Activated T-cell treated with anti-CD3 and anti-CD28 coated beads, Interleukin-2, amount 50 U/mL, for 72 hours (primary cell): Measurements from ENCODE around the gene MTA2. TPM values are rescaled to one million over a fixed set of nuclear protein-coding genes. Genes with fewer than 3 reads are reported as not detected.
"Not testable (repeated sequence)": the region's sequence is repeated elsewhere in the genome, so short reads cannot be mapped to it uniquely, and the experiment has no call there.

Experiments
- ATAC-seq, 2 donors: fragments of 150-1000 bp; cut with Tn5 transposase; replicated peaks in 1 of 2; 2 replicates each; pipeline ENCODE4 v1.10.0; 2021; ENCODE audit warnings: moderate library complexity in 2 of 2, mild to moderate bottlenecking in 1 of 2
- DNase-seq, 2 donors: peaks; one replicate each; pipeline ENCODE4 v3.0.0; 2021 to 2022; ENCODE audit warnings: mixed read lengths in 1 of 2
- H3K27ac Mint-ChIP-seq: one replicate; pipeline ENCODE4 v1.8.0; 2022; ENCODE audit warnings: mild to moderate bottlenecking, moderate library complexity, mixed read lengths
- H3K27me3 Mint-ChIP-seq: one replicate; pipeline ENCODE4 v1.8.0; 2022; ENCODE audit warnings: low read depth, mixed read lengths
- H3K36me3 Mint-ChIP-seq, 2 donors: one replicate each; pipeline ENCODE4 v1.8.0; 2022; ENCODE audit warnings: mixed read lengths in 2 of 2, mild to moderate bottlenecking in 1 of 2; ENCODE audit not compliant: insufficient read depth in 2 of 2
- H3K4me1 Mint-ChIP-seq: one replicate; pipeline ENCODE4 v1.8.0; 2022; ENCODE audit warnings: low read depth, mixed read lengths
- H3K4me3 Mint-ChIP-seq, 2 donors: one replicate each; pipeline ENCODE4 v1.8.0; 2022; ENCODE audit warnings: mild to moderate bottlenecking in 2 of 2, mixed read lengths in 2 of 2, moderate library complexity in 2 of 2
- H3K9me3 Mint-ChIP-seq, 2 donors: one replicate each; pipeline ENCODE4 v1.8.0; 2022; ENCODE audit warnings: mixed read lengths in 2 of 2
- total RNA-seq, 2 donors: library from RNA; stranded (reverse); gene quantifications; one replicate each; pipeline ENCODE4 v1.2.3, GENCODE V29; 2022

Gene MTA2
- total RNA-seq, 2 donors from 2014 or later, result 173 to 241 TPM

DNA sequence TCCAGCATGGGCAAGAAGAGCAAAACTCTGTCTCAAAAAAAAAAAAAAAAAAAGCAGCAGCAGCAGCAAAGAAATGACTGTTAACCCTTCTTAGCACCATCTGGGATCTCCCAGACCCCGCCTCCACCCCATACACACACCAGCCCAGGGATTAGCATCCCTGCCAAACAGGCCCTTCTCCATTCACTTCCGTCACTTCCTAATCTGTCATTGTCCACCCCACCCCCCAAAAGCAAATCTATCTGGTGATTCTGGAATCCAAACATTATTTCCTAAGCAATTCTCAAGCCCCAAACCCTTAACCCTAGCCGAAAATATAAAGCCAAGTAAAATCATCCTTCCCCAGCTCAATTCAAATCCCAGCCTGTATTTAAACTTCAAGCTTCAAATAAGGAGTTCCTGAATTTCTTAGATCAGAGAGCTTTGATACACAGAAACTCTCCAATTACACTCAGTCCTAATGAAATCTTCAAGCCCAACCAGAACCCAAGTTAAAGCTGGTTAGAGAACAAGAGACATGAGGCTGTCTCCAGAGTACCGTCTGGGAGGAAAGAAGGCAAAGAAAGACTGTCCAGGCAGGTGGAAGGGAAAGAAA lies 49.1 kb downstream of the MTA2 start:
- ATAC-seq (no peak), DNase-seq (peak in 1 of 2 donors; percentile 25)
- peak overlapping the region; percentile 86 for H3K27ac Mint-ChIP-seq
- H3K4me3 Mint-ChIP-seq, result peak overlapping the region; percentile 75 to 77
- peaks cover 92% of the 10 kb centered on the region for H3K4me1 Mint-ChIP-seq
- no peaks in the 10 kb centered on the region for H3K9me3 Mint-ChIP-seq
- peaks cover 3% of the 10 kb centered on the region for H3K27me3 Mint-ChIP-seq
- H3K36me3 Mint-ChIP-seq, result no peaks in the 10 kb centered on the region

DNA sequence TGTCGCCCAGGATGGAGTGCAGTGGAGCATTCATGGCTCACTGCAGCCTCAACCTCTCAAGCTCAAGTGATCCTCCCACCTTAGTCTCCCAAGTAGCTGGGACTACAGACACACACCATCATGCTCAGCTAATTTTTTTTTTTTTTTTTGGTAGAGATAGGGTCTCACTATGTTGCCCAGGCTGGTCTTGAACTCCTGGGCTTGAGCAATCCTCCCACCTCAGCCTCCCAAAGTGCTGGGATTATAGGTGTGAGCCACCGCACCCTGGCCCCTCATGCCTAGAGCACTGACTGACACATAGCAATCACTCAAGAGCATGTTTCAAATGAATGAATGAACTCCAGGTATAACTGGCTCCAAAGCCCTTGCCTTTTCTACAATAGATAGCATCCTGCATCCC lies 51.2 kb downstream of the MTA2 start:
- not testable (repeated sequence) for H3K27ac Mint-ChIP-seq, H3K4me3 Mint-ChIP-seq

DNA sequence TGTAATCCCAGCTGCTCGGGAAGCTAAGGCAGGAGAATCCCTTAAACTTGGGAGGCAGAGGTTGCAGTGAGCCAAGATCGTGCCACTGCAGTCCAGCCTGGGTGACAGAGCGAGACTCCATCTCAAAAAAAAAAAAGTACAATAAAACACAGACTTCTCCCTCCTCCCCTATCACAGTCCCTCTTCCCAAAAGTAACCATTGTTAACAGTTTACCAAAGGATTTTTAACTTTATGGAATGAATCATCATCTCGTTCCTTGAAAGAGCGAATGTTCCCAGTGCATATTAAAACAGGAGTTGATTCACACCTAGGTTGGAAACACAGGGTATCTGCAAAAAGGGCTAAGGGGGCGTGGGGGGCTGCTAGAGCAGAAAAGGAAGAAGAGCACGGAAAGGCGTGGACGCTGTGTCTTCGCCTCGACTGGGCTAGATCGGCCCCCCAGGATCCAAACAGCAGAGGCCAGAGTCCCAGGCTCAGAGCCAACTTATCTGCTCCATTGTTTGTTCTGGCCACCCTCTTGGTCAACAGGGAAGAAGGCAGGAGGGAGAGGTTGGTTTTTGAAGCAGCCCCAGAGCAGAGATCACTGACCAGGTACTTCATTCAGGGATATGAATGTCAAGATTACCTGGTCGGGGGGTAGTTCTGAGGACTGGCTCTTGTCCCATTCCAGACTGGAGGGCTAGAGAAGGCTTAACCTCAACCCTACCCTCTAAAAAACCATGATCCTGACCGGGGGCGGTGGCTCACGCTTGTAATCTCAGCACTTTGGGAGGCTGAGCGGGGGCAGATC lies 52.9 kb downstream of the MTA2 start:
- no peak for DNase-seq
- no peak for ATAC-seq
- H3K9me3 Mint-ChIP-seq, result no peaks in the 10 kb centered on the region
- peaks cover 9% of the 10 kb centered on the region for H3K27me3 Mint-ChIP-seq
- peaks cover 80% of the 10 kb centered on the region for H3K4me1 Mint-ChIP-seq
- no peak overlapping the region for H3K27ac Mint-ChIP-seq
- no peak overlapping the region for H3K4me3 Mint-ChIP-seq
- peaks cover 1 to 3% of the 10 kb centered on the region in 2 donors for H3K36me3 Mint-ChIP-seq

More for the DNA sequence above, 51.2 kb downstream of the MTA2 start:
- not testable (repeated sequence) for DNase-seq, H3K36me3 Mint-ChIP-seq, H3K27me3 Mint-ChIP-seq, ATAC-seq, H3K9me3 Mint-ChIP-seq
- peaks cover 80% of the 10 kb centered on the region for H3K4me1 Mint-ChIP-seq

DNA sequence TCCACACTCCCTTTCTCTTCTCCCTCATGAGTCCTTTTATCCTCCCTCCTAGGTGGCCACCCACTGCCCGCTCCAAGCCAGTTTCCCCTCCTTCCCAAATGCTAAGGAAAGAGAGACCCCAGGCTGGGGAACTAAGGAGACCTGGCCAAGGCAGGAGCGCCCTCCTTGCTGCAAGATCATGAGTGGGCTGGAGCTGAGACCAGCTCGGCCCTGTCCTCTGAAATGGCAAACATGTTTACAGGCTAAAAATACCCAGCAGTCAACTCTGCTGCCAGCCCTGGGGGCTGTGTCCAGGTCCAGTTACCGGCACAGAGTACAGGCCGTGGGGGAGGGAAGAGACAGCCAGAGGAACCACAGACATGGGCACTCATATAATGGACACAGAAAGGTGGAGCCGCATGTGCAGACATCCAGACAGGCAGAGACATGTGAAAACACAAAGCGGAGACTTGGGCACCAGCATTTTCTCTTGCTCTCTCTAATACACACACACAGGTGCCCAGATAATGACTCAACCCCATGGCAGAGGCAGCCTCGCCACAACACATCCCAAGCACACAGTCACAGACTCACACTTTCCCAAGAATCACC lies 53.9 kb downstream of the MTA2 start:
- peaks cover 9% of the 10 kb centered on the region for H3K27me3 Mint-ChIP-seq
- peak overlapping the region; percentile 25 to 51 for H3K4me3 Mint-ChIP-seq
- no peaks in the 10 kb centered on the region for H3K9me3 Mint-ChIP-seq
- H3K27ac Mint-ChIP-seq, result no peak overlapping the region
- DNase-seq (peak in 1 of 2 donors; percentile 10), ATAC-seq (no peak)
- peaks cover 80% of the 10 kb centered on the region for H3K4me1 Mint-ChIP-seq
- H3K36me3 Mint-ChIP-seq, result peaks cover 1 to 3% of the 10 kb centered on the region in 2 donors

DNA sequence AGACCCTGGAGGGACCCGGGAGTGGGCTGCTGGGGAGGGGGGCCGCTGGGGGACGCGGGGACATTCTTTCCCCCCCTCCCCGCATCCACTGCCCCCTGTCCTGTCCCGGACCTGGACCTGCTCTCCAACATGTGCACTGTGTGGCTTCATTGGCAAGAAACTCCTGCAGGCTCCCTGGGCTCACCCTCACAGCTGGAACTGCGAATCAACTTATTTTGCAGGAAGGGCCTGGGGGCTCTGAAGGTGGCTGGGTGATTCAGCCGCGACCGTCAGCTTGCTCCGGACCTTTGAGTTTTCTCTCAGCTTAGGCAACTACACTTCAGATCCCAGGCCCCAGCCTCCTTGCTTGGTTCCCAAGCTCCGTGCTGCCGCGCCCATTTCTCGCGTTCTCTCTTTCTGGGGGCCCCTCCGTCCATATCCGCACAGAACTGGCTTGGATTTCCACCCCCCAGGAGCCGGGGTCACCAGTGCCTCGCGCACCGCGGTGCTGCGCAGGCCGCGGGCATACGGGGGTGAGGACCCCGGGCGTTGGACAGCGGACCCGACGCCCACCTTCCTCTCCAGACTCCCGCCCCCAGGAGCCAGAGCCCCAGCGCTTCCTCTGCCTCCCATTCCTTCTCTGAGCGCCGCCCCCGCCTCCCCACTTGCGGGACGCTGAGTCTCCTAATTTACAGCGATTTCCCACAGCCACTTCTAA lies 54.6 kb downstream of the MTA2 start:
- H3K9me3 Mint-ChIP-seq, result no peaks in the 10 kb centered on the region
- H3K4me1 Mint-ChIP-seq, result peaks cover 80% of the 10 kb centered on the region
- peak overlapping the region; percentile 25 to 51 for H3K4me3 Mint-ChIP-seq
- peaks cover 1 to 3% of the 10 kb centered on the region in 2 donors for H3K36me3 Mint-ChIP-seq
- DNase-seq (peak in 1 of 2 donors; percentile 8), ATAC-seq (peak in 1 of 2 donors; percentile 0)
- H3K27ac Mint-ChIP-seq, result no peak overlapping the region
- peaks cover 9% of the 10 kb centered on the region for H3K27me3 Mint-ChIP-seq

DNA sequence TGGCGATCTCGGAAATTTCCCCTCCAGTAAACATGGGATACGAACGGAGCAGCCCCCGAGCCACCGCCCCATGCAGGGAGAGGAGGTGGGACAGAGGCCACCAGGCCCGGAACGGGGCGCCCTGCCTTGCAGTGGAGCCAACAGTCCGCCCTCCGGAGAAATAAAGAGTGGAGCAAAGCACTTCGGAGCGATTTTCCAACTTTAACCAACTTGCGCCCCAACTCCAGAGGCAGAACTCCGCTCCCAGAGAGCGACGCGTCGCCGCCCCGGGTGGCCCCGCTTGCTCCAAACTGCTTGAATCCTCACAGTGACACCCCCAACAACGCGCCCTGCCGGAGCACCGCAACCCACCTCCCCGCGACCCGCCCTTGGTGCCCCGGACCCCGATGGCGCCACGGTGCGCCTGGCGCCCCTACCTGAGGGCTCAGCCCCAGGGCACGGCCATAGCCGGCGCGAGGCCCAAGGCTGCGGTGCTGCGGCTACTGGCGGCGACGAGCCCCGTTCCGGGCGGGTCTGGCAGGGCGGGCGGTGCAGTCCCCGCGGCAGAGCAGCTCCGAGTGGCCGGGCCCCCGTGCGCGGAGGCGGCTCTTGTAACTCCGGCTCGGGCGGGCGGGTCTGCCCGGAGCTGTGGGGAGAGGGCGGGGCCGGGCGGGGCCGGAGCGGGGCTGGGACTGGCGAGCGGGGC lies 55.3 kb downstream of the MTA2 start, which contains the start of gene AHNAK:
Gene AHNAK, minus strand, starts transcription at position 563 of the 685 bp plus-strand sequence. CDS start 10,708 bp downstream, outside the sequence.
- peak; percentile 60 to 62 for ATAC-seq
- Mint-ChIP-seq H3K27me3 (peaks cover 9% of the 10 kb centered on the region), H3K9me3 (no peaks in the 10 kb centered on the region), H3K27ac (no peak within 1 kb of the TSS), H3K4me3 (peak within 1 kb of the TSS; percentile 81 to 96), H3K4me1 (peaks cover 80% of the 10 kb centered on the region), H3K36me3 (peaks cover 1 to 3% of the 10 kb centered on the region in 2 donors)
- DNase-seq, result peak; percentile 81 to 83

DNA sequence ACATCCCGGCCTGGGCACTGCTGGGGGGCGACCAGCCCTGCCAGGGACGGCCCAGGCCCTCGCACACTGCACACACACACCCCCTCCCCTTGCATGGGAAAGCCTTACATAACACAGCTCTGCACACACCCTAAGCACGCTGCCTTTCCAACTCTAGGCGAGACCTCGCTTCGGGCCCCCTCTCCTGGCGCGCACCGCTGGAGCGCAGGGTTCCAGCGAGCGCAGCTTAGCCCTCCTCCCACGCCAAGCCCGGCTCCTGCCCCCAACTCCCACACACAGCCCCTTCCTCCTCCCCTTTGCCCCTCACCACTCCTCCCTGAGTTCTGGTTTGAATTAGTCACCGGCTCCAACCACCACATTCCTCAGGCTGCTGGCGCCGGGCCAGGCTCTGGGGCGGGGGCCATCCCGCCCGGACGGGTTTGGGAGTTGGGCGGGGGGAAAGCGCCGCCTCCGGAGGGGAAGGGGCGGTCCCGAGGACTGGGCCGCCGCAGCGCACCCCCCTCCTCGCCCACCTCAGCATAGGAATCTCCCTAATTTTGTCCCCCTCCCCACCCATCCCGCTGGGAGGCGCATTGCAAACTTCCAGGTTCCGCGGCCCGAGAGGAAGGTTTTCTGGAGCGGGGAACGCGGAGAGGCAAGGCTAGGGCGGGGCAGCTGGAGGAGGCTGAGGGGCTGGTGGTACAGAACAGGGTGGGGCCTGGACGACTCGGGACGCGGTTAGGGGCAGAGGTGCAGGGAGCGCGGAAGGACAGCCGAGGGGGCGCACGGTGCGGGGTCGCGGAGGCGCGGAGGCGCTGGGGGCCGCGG lies 56.0 kb downstream of the MTA2 start:
- peak; percentile 57 to 67 for DNase-seq
- peak overlapping the region; percentile 45 for H3K27ac Mint-ChIP-seq
- H3K9me3 Mint-ChIP-seq, result no peaks in the 10 kb centered on the region
- H3K36me3 Mint-ChIP-seq, result peaks cover 1 to 3% of the 10 kb centered on the region in 2 donors
- H3K4me1 Mint-ChIP-seq, result peaks cover 80% of the 10 kb centered on the region
- peak overlapping the region; percentile 81 to 96 for H3K4me3 Mint-ChIP-seq
- peaks cover 9% of the 10 kb centered on the region for H3K27me3 Mint-ChIP-seq
- peak; percentile 31 to 32 for ATAC-seq

DNA sequence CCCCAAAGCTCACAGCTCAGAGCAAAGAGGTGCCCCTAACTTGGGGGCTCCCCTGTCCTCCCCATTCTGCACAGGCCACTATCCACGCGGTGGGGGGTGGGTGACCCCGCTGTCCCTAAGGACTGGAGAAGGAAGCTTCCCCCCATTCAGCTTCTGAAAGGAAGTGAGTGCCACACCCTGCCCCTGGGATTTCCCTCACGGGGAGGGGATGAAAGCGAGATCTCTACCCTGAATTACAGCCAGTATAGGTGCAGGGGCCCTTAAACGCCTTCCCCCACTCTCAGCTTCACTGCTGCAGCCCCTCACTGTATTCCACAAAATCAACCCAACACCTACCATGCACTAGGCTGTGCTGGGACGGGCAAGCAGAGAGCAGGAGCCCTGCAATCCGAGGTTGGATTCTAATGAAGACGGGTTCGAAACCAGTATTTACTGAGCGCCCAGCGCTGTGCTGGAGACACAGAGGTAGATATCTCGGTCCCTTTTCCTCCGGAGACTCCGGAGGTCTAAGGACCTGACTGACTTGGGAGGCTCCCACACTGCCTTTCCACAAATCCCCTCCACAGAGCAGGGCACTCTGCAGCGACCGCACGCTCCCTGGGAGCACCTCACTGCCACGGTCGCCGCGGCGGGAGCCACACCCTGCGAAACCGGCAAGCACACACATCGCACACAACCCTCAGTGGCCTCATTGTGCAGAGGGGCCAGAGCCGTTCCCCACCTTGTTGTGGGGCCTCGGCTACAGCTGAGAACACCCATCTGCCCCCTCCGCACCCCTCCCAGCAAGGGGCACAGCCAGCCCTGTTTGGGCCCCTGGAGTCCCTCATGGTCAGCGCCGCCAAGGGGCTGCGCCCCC lies 56.9 kb downstream of the MTA2 start:
- H3K36me3 Mint-ChIP-seq, result peaks cover 1 to 3% of the 10 kb centered on the region in 2 donors
- DNase-seq (peak in 1 of 2 donors; percentile 32), ATAC-seq (peak in 1 of 2 donors; percentile 4)
- H3K4me1 Mint-ChIP-seq, result peaks cover 79% of the 10 kb centered on the region
- H3K4me3 Mint-ChIP-seq, result peak overlapping the region; percentile 81 to 96
- peaks cover 9% of the 10 kb centered on the region for H3K27me3 Mint-ChIP-seq
- H3K9me3 Mint-ChIP-seq, result no peaks in the 10 kb centered on the region
- H3K27ac Mint-ChIP-seq, result peak overlapping the region; percentile 51

DNA sequence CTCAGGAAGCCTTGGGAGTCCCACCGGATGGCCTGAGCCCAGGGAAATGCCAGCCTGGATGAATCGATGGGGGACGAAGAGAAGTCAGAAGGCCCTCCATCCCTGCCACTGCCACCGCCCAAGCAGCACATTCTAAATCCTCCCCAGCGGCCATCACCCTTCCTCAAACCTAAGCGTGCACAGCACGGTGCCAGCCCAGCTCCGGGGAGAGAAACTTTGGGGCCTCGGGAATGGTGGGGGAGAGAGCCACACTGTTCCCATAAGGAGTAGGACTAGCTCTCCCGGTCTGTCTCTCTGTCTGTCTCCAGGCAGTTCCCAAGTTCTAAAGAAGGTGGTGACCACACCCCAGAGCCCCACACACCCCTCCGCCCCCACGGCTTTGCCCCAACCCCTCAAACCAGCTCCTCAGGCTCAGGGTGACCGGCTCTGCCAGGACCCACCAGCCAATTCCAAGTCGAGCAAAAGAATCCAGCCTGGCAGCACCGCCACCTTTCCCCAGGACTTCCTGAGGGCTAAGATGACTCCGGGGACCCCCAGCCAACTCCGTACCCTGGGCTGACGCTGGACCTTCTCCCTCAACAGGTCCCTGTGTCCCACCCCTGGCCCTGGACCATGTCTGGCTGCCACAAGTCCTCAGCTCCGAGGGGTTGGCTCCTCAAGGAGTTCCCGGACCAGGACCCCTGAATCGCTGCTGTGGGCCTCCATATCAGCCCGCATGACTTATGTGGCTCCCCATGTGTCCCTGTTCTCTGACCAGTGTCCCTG lies 57.8 kb downstream of the MTA2 start:
- no peaks in the 10 kb centered on the region for H3K9me3 Mint-ChIP-seq
- H3K36me3 Mint-ChIP-seq, result peaks cover 1 to 3% of the 10 kb centered on the region in 2 donors
- H3K27me3 Mint-ChIP-seq, result peaks cover 9% of the 10 kb centered on the region
- H3K27ac Mint-ChIP-seq, result peak overlapping the region; percentile 51
- DNase-seq (no peak), ATAC-seq (no peak)
- peak overlapping the region; percentile 81 to 96 for H3K4me3 Mint-ChIP-seq
- H3K4me1 Mint-ChIP-seq, result peaks cover 85% of the 10 kb centered on the region
